ENCODE results near the gene ITPA.

ITPA gene

DNA sequence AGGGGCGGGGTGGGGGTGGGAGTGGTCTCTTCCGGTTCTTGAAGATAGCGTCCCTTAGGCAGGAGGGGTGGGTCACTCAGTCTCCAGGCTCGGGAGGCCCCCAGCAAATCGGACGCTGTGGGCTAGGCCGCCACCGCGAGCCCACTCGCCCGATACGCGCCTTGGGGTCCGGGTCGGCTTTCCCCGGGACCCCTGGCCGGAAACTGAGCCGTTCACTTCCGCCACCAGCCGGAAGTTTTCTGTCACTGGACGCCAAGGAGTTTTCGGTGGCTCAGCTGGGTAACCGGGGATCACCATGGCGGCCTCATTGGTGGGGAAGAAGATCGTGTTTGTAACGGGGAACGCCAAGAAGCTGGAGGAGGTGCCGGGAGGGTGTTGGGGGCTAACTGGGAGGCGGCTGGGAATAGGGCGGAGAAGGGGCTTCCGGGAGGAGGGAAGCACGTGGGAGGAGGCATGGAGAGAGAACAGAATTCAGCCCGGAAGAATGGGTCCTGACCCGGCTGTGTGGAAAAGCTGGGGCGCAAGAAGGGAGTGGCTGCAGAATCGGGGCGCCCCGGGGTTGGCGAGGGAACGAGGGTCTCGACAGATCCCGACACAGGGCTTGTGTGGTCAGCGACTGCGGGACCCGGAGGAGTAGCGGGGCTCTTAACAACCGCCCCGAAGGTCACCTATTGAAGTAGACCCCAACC is at the start of gene ITPA:
TSS of gene ITPA (plus strand) at position 242 of the 689 bp plus-strand sequence. CDS start at position 296, 54 bp downstream.
- Histone ChIP-seq H3K4me3 (ENCODE audit: insufficient read length, low read depth) (peak within 1 kb of the TSS; percentile 56), H3K4me1 (ENCODE audit: insufficient read depth, insufficient read length) (peaks cover 4% of the 10 kb centered on the region), H3K9me3 (ENCODE audit: insufficient read depth, low read length) (no peaks in the 10 kb centered on the region), H3K27me3 (ENCODE audit: insufficient read depth, insufficient read length) (no peaks in the 10 kb centered on the region), H3K36me3 (ENCODE audit: insufficient read depth, insufficient read length, low read length) (peaks cover 24% of the 10 kb centered on the region), H3K9ac (ENCODE audit: insufficient read length, low read depth) (peak within 1 kb of the TSS; percentile 83)
- DNase-seq (ENCODE audit: low read depth, low spot score): no peak
- TF ChIP-seq ZNF274 (IDR thresholded peaks at IDR 0.05; ENCODE audit: low read depth, low read length) (no peak), YY1 (IDR thresholded peaks at IDR 0.05; ENCODE audit: insufficient read depth, insufficient read length) (no peak), SUZ12 (IDR thresholded peaks at IDR 0.05; ENCODE audit: extremely low read depth, insufficient read depth, insufficient read length) (no peak)

DNA sequence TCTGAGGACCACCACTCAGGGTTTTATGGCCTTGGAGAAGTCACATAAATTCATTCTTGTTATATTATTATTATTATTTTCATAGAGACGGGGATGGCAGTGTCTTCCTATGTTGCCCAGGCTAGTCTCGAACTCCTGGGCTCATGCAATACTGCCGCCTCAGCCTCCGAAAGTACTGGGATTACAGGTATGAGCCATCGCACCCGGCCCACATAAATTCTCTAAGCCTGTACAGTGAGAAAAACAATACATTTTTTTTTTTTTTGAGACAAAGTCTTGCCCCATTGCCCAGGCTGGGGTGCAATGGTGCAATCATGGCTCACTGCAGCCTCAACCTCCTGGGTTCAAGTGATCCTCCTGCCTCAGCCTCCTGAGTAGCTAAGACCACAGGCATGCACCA is 48.9 kb upstream of the ITPA start:
- no peak for TF ChIP-seq SUZ12 (IDR thresholded peaks at IDR 0.05; ENCODE audit: extremely low read depth, insufficient read depth, insufficient read length)
- TF ChIP-seq YY1 (IDR thresholded peaks at IDR 0.05; ENCODE audit: insufficient read depth, insufficient read length): no peak
- no peak for TF ChIP-seq ZNF274 (IDR thresholded peaks at IDR 0.05; ENCODE audit: low read depth, low read length)
- H3K4me3 ChIP-seq (ENCODE audit: insufficient read length, low read depth): peak overlapping the region; percentile 96
- DNase-seq (ENCODE audit: low read depth, low spot score): no peak
- H3K9ac ChIP-seq (ENCODE audit: insufficient read length, low read depth): no peak overlapping the region
- peaks cover 12% of the 10 kb centered on the region for H3K36me3 ChIP-seq (ENCODE audit: insufficient read depth, insufficient read length, low read length)
- no peaks in the 10 kb centered on the region for H3K9me3 ChIP-seq (ENCODE audit: insufficient read depth, low read length)
- peaks cover 3% of the 10 kb centered on the region for H3K4me1 ChIP-seq (ENCODE audit: insufficient read depth, insufficient read length)
- no peaks in the 10 kb centered on the region for H3K27me3 ChIP-seq (ENCODE audit: insufficient read depth, insufficient read length)

DNA sequence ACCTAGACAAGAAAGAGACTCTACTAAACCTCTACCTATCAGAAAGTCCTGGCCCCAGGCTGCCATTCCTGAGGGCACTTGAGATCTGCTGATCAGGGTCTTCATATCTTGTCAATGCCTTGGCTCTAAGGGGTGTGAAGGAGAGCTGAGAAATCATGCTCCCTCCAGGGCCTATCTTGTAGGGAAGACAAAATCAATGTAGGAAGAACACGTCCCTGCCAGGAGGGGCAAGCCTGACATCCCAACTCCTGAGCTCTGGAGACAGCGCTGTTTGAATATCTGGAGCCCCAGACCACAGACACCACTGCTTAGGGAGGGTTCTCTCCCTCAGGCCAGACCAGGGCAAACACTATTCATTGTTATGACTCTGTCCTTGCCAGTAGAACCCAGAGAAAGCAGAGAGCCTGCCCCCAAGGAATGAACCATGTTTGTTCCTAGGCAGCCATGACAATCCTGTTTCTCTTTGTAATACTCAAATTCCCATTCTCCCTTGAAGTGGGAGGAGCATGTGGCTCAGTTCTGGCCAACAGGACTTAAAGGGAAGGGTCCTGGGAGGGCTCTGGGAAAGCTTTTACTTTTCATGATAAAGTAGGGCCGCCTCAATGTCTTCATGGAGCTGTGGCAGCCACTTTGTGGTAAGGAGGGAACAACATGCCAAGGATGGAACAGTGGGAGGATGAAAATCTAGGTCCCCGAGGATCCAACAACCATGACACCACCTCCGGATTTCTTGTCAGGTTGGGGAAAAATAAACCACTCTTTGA is 47.8 kb upstream of the ITPA start:
- Histone ChIP-seq H3K9ac (ENCODE audit: insufficient read length, low read depth) (no peak overlapping the region), H3K4me3 (ENCODE audit: insufficient read length, low read depth) (no peak overlapping the region), H3K9me3 (ENCODE audit: insufficient read depth, low read length) (no peaks in the 10 kb centered on the region), H3K4me1 (ENCODE audit: insufficient read depth, insufficient read length) (peaks cover 3% of the 10 kb centered on the region), H3K27me3 (ENCODE audit: insufficient read depth, insufficient read length) (no peaks in the 10 kb centered on the region), H3K36me3 (ENCODE audit: insufficient read depth, insufficient read length, low read length) (peaks cover 16% of the 10 kb centered on the region)
- no peak for TF ChIP-seq YY1 (IDR thresholded peaks at IDR 0.05; ENCODE audit: insufficient read depth, insufficient read length)
- TF ChIP-seq ZNF274 (IDR thresholded peaks at IDR 0.05; ENCODE audit: low read depth, low read length): no peak
- TF ChIP-seq SUZ12 (IDR thresholded peaks at IDR 0.05; ENCODE audit: extremely low read depth, insufficient read depth, insufficient read length): no peak
- no peak for DNase-seq (ENCODE audit: low read depth, low spot score)

DNA sequence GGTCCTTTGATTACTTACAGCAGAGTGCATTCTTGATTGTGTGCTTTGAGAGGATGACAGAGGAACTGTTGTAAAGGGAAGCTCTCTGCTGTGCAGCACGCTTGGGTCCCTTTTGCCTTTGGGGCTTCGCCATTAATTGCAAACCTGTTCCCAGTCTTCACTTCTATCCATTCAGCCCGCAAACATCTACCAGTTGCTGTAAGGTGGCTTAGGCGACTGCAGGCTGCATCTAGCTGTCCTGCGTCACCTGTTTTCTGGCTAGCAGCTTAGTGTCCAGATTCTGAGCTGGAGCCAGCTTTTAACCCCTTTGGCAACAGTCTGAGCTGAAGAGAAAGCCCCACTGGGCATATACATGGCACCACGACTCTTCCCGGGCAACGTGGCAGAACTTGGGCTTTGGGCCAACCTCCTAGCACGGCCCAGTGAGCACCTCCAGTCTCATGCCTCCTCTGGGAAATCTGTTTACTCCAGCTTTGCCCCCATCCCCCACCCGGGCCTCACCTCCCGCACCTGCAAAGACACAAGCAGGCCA is 47.2 kb upstream of the ITPA start:
- Histone ChIP-seq H3K4me3 (ENCODE audit: insufficient read length, low read depth) (no peak overlapping the region), H3K27me3 (ENCODE audit: insufficient read depth, insufficient read length) (no peaks in the 10 kb centered on the region), H3K9ac (ENCODE audit: insufficient read length, low read depth) (no peak overlapping the region), H3K36me3 (ENCODE audit: insufficient read depth, insufficient read length, low read length) (peaks cover 13% of the 10 kb centered on the region), H3K9me3 (ENCODE audit: insufficient read depth, low read length) (no peaks in the 10 kb centered on the region), H3K4me1 (ENCODE audit: insufficient read depth, insufficient read length) (peaks cover 3% of the 10 kb centered on the region)
- no peak for TF ChIP-seq YY1 (IDR thresholded peaks at IDR 0.05; ENCODE audit: insufficient read depth, insufficient read length)
- TF ChIP-seq ZNF274 (IDR thresholded peaks at IDR 0.05; ENCODE audit: low read depth, low read length): no peak
- TF ChIP-seq SUZ12 (IDR thresholded peaks at IDR 0.05; ENCODE audit: extremely low read depth, insufficient read depth, insufficient read length): no peak
- DNase-seq (ENCODE audit: low read depth, low spot score): no peak

DNA sequence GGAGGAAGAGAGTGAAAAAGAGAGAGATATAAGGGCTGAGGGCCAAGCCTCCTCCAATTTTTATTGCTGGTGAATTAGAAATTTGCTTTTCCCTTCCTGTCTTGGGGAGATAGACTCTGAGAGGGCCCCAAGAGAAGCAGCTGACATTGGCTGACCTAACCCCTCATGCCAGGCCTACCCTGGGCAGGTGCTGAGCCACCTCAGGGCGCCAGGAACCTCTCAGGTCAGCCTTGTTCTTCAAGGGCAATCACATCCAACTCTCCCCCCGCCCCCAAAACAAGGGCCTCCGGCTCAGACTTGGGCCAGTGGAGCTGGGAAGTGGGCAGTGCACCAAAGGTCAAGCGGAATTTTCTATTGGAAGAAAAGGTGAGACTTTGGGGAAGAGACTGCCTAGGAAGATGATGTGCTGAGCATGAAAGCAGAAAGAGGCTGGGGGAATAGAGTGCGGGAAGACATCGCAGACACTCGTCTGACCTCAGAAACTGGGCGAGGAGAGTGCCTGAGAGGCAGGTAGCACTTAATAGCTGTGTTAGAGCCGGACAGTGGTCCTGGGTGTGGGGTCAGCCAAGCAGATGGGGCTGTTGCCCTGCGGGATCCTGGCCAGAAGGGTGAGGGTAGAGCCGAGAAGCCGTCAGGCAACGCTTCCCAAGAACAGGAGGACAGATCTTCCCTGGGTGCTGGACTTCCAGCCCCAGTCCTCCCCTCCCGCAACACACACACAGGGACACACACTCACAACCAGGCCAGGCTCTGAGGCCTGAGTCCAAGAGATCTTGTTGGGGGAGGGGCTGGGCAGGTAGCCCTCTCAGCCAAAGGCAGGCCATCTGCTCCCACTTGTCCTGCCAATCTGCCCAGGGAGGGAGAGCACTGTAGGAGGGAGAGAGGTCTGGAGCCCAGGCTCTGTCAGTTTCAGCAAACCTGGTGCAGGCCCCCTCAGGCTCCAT is 45.9 kb upstream of the ITPA start:
- no peak for DNase-seq (ENCODE audit: low read depth, low spot score)
- Histone ChIP-seq H3K4me1 (ENCODE audit: insufficient read depth, insufficient read length) (peaks cover 4% of the 10 kb centered on the region), H3K9ac (ENCODE audit: insufficient read length, low read depth) (no peak overlapping the region), H3K9me3 (ENCODE audit: insufficient read depth, low read length) (no peaks in the 10 kb centered on the region), H3K27me3 (ENCODE audit: insufficient read depth, insufficient read length) (no peaks in the 10 kb centered on the region), H3K36me3 (ENCODE audit: insufficient read depth, insufficient read length, low read length) (peaks cover 13% of the 10 kb centered on the region), H3K4me3 (ENCODE audit: insufficient read length, low read depth) (no peak overlapping the region)
- TF ChIP-seq ZNF274 (IDR thresholded peaks at IDR 0.05; ENCODE audit: low read depth, low read length) (no peak), YY1 (IDR thresholded peaks at IDR 0.05; ENCODE audit: insufficient read depth, insufficient read length) (no peak), SUZ12 (IDR thresholded peaks at IDR 0.05; ENCODE audit: extremely low read depth, insufficient read depth, insufficient read length) (no peak)

DNA sequence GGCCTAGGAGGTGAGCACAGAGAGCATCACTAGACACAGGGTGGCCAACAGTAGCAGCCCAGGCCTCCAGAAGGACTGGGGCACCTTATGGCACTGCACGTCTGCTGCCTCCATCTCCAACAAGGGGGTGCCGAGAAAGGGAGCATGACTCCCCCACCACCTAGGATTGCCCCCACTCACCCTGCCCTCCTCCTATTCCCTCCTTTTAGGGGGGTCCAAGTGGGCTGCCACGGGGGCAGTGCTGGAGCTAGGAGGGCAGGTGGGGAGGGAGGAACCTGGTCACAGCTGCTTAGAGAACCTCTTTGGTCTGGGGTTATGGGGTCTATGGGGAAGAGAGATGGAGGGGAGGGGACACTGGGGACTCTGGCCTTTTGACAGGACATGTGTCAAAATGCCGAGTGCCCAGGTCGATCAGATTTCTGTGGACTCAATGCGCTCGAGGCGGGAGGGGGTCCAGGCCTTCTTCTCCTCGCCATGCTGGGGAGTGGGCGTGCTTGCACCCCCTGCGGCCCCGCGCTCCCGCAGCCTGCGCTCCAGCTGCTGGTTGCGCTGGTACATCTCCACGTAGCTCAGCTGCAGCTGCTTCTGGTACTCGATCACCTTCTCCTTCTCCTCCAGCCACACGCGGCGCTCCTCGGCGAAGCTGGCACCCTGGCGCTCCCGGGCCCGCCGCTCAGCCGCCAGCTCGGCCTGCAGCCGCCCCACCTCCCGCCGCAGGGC is 45.1 kb upstream of the ITPA start:
- no peak for TF ChIP-seq SUZ12 (IDR thresholded peaks at IDR 0.05; ENCODE audit: extremely low read depth, insufficient read depth, insufficient read length)
- no peak for TF ChIP-seq ZNF274 (IDR thresholded peaks at IDR 0.05; ENCODE audit: low read depth, low read length)
- no peak for TF ChIP-seq YY1 (IDR thresholded peaks at IDR 0.05; ENCODE audit: insufficient read depth, insufficient read length)
- no peak for DNase-seq (ENCODE audit: low read depth, low spot score)
- no peak overlapping the region for H3K9ac ChIP-seq (ENCODE audit: insufficient read length, low read depth)

More for the DNA sequence above, 45.1 kb upstream of the ITPA start:
- Histone ChIP-seq H3K4me1 (ENCODE audit: insufficient read depth, insufficient read length) (peaks cover 10% of the 10 kb centered on the region), H3K36me3 (ENCODE audit: insufficient read depth, insufficient read length, low read length) (peaks cover 13% of the 10 kb centered on the region), H3K27me3 (ENCODE audit: insufficient read depth, insufficient read length) (peaks cover 4% of the 10 kb centered on the region), H3K4me3 (ENCODE audit: insufficient read length, low read depth) (no peak overlapping the region), H3K9me3 (ENCODE audit: insufficient read depth, low read length) (no peaks in the 10 kb centered on the region)
